HepG2 (cell line): Measurements from ENCODE around the gene CTNND2. TPM values are rescaled to one million over a fixed set of nuclear protein-coding genes. Genes with fewer than 3 reads are reported as not detected.

ENCODE experiments used
- ATAC-seq: fragments of 200-7000 bp; cut with Tn5 transposase; 3 replicates; pipeline ENCODE4 v1.9.1; 2020; ENCODE audit warnings: mild to moderate bottlenecking, moderate library complexity
- BruUV-seq: library from RNA; stranded (reverse); fragments of 400-500 nt; replicated peaks from 2 replicates; lab custom pipeline; 2021; lab: Mats Ljungman, UMichigan
- CTCF ChIA-PET: fragments of 300-600 bp; formaldehyde crosslinking; extraction: SDS; loops from one replicate; lab custom pipeline; 2021; ENCODE audit warnings: low total read pairs, inconsistent platforms, low intra/inter-chr PET ratio; lab: Yijun Ruan, JAX
- POLR2A ChIA-PET: fragments of 350-600 bp; sonication (Branson Sonifier 250); formaldehyde crosslinking; loops from one replicate; lab custom pipeline; 2020; ENCODE audit warnings: antibody characterized with exemption, inconsistent platforms; lab: Yijun Ruan, JAX
- DNase-seq: peaks from one replicate; pipeline ENCODE4 v3.0.0-alpha.2; 2015; ENCODE audit warnings: low spot score
- FAIRE-seq: peaks from 3 replicates; lab custom pipeline; 2011; peaks lifted over from hg19 to GRCh38; lab: Jason Lieb, UNC
- H2AFZ ChIP-seq: one replicate; pipeline ENCODE4 v1.6.1; 2011; ENCODE audit warnings: low read length, inconsistent platforms
- H3K27ac ChIP-seq: fragments of 300-600 bp; 3 replicates; pipeline ENCODE4 v1.8.0; 2011; ENCODE audit warnings: mixed run types, mild to moderate bottlenecking, mixed read lengths, low read length, inconsistent platforms; ENCODE audit not compliant: insufficient read depth; ENCODE audit errors: extremely low read length
- H3K27me3 ChIP-seq, 2 experiments: fragments of 200-600 bp in 1 of 2; 2 replicates in 1 of 2; 3 replicates in 1 of 2; pipeline versions ENCODE4 v1.6.0 to v1.8.0; 2011; ENCODE audit warnings: low read length in 2 of 2, mild to moderate bottlenecking in 2 of 2, moderate library complexity in 2 of 2, inconsistent platforms in 1 of 2; ENCODE audit not compliant: insufficient read depth in 2 of 2, control insufficient read depth in 1 of 2
- H3K36me3 ChIP-seq, 2 experiments: fragments of 200-600 bp in 1 of 2; replicated peaks in 1 of 2; 2 replicates in 1 of 2; 3 replicates in 1 of 2; pipeline versions ENCODE4 v1.5.1 to v1.8.0; 2011; ENCODE audit warnings: low read length in 2 of 2, inconsistent platforms in 1 of 2; ENCODE audit not compliant: insufficient read depth in 2 of 2, control insufficient read depth in 1 of 2
- H3K4me1 ChIP-seq: 2 replicates; pipeline ENCODE4 v1.5.1; 2012; ENCODE audit warnings: low read length, inconsistent platforms; ENCODE audit not compliant: insufficient read depth
- H3K4me2 ChIP-seq: 2 replicates; pipeline ENCODE4 v1.6.0; 2011; ENCODE audit warnings: low read depth, low read length, inconsistent platforms
- H3K4me3 ChIP-seq, 3 experiments: fragments of 200-600 bp in 1 of 3; sonication (generic), shearing (Covaris generic) in 1 of 3; replicated peaks in 1 of 3; 2 replicates each; pipeline ENCODE4 v1.5.1; 2011 to 2016; ENCODE audit warnings: low read length in 3 of 3, inconsistent platforms in 2 of 3, low read depth in 2 of 3, mild to moderate bottlenecking in 2 of 3, control low read depth in 1 of 3, mixed read lengths in 1 of 3; ENCODE audit not compliant: insufficient read depth in 1 of 3
- H3K79me2 ChIP-seq: one replicate; pipeline ENCODE4 v1.6.1; 2011; ENCODE audit warnings: low read length, inconsistent platforms; ENCODE audit not compliant: insufficient read depth
- H3K9ac ChIP-seq: 2 replicates; pipeline ENCODE4 v1.6.0; 2011; ENCODE audit warnings: mild to moderate bottlenecking, low read depth, low read length, inconsistent platforms; ENCODE audit not compliant: insufficient read depth
- H3K9me3 ChIP-seq: 2 replicates; pipeline ENCODE4 v1.5.1; 2012; ENCODE audit warnings: mild to moderate bottlenecking, low read length
- H4K20me1 ChIP-seq: 2 replicates; pipeline ENCODE4 v1.6.0; 2011; ENCODE audit warnings: inconsistent platforms, mild to moderate bottlenecking, low read length, moderate library complexity; ENCODE audit not compliant: insufficient read depth
- ADNP ChIP-seq: sonication (generic); formaldehyde crosslinking; IDR thresholded peaks from 2 replicates; pipeline ENCODE4 v1.4.0; 2020; ENCODE audit warnings: missing genetic modification reagents
- ATF1 ChIP-seq: IDR thresholded peaks from 2 replicates; pipeline ENCODE4 v1.6.1; 2016; ENCODE audit warnings: mild to moderate bottlenecking, control low read depth
- GATA4 ChIP-seq: sonication (generic); IDR thresholded peaks from 2 replicates; pipeline ENCODE4 v1.6.1; 2016; ENCODE audit warnings: antibody characterized with exemption, low read depth, borderline replicate concordance
- HNRNPH1 ChIP-seq: fragments of 200-400 bp; formaldehyde crosslinking; optimal IDR thresholded peaks from 2 replicates; pipeline ENCODE3; 2017; ENCODE audit warnings: mild to moderate bottlenecking, low read depth, low read length
- MYNN ChIP-seq: sonication (generic); formaldehyde crosslinking; IDR thresholded peaks from 2 replicates; pipeline ENCODE4 v1.4.0; 2020; ENCODE audit warnings: mild to moderate bottlenecking, low read depth, missing genetic modification reagents
- MZF1 ChIP-seq: sonication (generic); formaldehyde crosslinking; IDR thresholded peaks from 2 replicates; pipeline ENCODE4 v1.8.1; 2023; ENCODE audit warnings: mild to moderate bottlenecking, missing genetic modification reagents, borderline replicate concordance
- SMAD9 ChIP-seq: sonication (generic); formaldehyde crosslinking; IDR thresholded peaks from 2 replicates; pipeline ENCODE4 v1.5.1; 2020; ENCODE audit warnings: mild to moderate bottlenecking, missing genetic modification reagents
- TARDBP ChIP-seq: sonication (generic); formaldehyde crosslinking; IDR thresholded peaks from 2 replicates; pipeline ENCODE4 v1.8.0; 2022; ENCODE audit warnings: mild to moderate bottlenecking, missing genetic modification reagents
- ZBTB1 ChIP-seq: sonication (generic); formaldehyde crosslinking; IDR thresholded peaks from 2 replicates; pipeline ENCODE4 v1.4.0; 2020; ENCODE audit warnings: missing genetic modification reagents, borderline replicate concordance
- ZBTB7B ChIP-seq: sonication (generic); formaldehyde crosslinking; IDR thresholded peaks from 2 replicates; pipeline ENCODE4 v1.4.0; 2020; ENCODE audit warnings: missing genetic modification reagents
- ZMAT3 ChIP-seq: sonication (generic); formaldehyde crosslinking; conservative IDR thresholded peaks from 2 replicates; pipeline ENCODE4 v1.7.0; 2021; ENCODE audit warnings: missing genetic modification reagents
- ZNF572 ChIP-seq: sonication (generic); formaldehyde crosslinking; IDR thresholded peaks from 2 replicates; pipeline ENCODE4 v1.5.1; 2020; ENCODE audit warnings: mild to moderate bottlenecking, missing genetic modification reagents
- ZNF737 ChIP-seq: sonication (generic); formaldehyde crosslinking; IDR thresholded peaks from 2 replicates; pipeline ENCODE4 v1.5.0; 2020; ENCODE audit warnings: missing genetic modification reagents, mild to moderate bottlenecking, borderline replicate concordance
- ZNF775 ChIP-seq: sonication (generic); formaldehyde crosslinking; IDR thresholded peaks from 2 replicates; pipeline ENCODE4 v1.4.0; 2020; ENCODE audit warnings: missing genetic modification reagents, mild to moderate bottlenecking, moderate library complexity, borderline replicate concordance
- WGBS: methylation state at CpG from one replicate; pipeline ENCODE4 v1.1.6; 2017; ENCODE audit warnings: low lambda C conversion rate; 5-methylcytosine and 5-hydroxymethylcytosine counted together
- in situ Hi-C: cut with HindIII; loops from 2 replicates; pipeline ENCODE4 v1.10.0; 2017; ENCODE audit warnings: low pct_unique_long_range_greater_than_20kb; ENCODE audit not compliant: extremely low pct_ligation_motif_present
- intact Hi-C: fragments of 100-400 bp; cut with micrococcal nuclease; formaldehyde crosslinking; loops from one replicate; pipeline ENCODE4 v1.10.0; 2022; ENCODE audit not compliant: unreplicated experiment
- polyA plus RNA-seq, 8 experiments: library from polyadenylated mRNA; depleted of rRNA in 3 of 8; stranded (reverse) in 7 of 8; unstranded in 1 of 8; fragments of >200 nt; fragmentation: Illumina TruSeq in 4 of 8; extraction: Trizol in 4 of 8; gene quantifications; 2 replicates each; pipeline versions ENCODE4 v1.2.1 to v1.2.3, GENCODE V29; 2011 to 2016; ENCODE audit warnings: low read depth in 4 of 8, missing spikeins in 1 of 8, mixed read lengths in 1 of 8; ENCODE audit not compliant: insufficient read depth in 1 of 8
- total RNA-seq, 5 experiments: library from RNA; depleted of rRNA; stranded (reverse); fragments of >200 nt; fragmentation: Illumina TruSeq; extraction: Trizol; gene quantifications; 2 replicates each; pipeline ENCODE4 v1.2.3, GENCODE V29; 2016; ENCODE audit warnings: low read depth in 1 of 5
- TF ChIP-seq, protein P1 (sequence below): sonication (generic); formaldehyde crosslinking; IDR thresholded peaks from 2 replicates; pipeline ENCODE4; 2020; ENCODE audit warnings: missing genetic modification reagents, mild to moderate bottlenecking, borderline replicate concordance
- TF ChIP-seq, protein P2 (sequence below): sonication (generic); formaldehyde crosslinking; IDR thresholded peaks from 2 replicates; pipeline ENCODE4 v1.4.0; 2020; ENCODE audit warnings: mild to moderate bottlenecking, missing genetic modification reagents

Gene CTNND2
- total and polyA plus RNA-seq, 2 of the 13 experiments (the other 11 are each of a cell fraction or from before 2014, with no cell fraction given) = not detected

DNA sequence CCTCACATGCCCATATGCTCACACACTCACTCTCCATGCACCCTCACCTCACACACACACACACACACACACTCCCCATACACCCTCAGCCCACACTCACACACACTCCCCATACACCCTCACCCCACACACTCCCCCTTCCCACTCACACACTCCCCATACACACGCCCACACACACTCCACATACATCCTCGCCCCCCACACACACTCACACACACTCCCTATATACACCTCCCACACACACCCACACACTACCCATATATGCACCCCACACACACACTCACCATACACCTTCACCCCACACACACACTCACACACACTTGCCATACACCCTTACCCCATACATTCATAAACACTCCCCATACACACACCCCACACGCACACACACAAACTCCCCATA is 592.5 kb downstream of the CTNND2 start:
- CTCF ChIA-PET = no interaction called here
- no TSS peak for BruUV-seq
- H3K4me1 ChIP-seq = no peaks in the 10 kb centered on the region
- H3K27me3 ChIP-seq = no peaks in the 10 kb centered on the region
- no peak overlapping the region for H3K9ac ChIP-seq
- in situ Hi-C loops (no loop called here), intact Hi-C loops (no loop called here)
- no peak overlapping the region for H3K4me3 ChIP-seq
- no peaks in the 10 kb centered on the region for H3K79me2 ChIP-seq
- no peaks in the 10 kb centered on the region for H3K36me3 ChIP-seq
- H3K9me3 ChIP-seq = no peaks in the 10 kb centered on the region
- ATAC-seq (no peak), FAIRE-seq (no peak), DNase-seq (no peak)
- no peak overlapping the region for H3K27ac ChIP-seq
- POLR2A ChIA-PET = no interaction called here
- 41% methylated on average over 3 of the region's 3 CpGs for WGBS
- no peaks in the 10 kb centered on the region for H4K20me1 ChIP-seq
- no peak overlapping the region for H2AFZ ChIP-seq
- no peak overlapping the region for H3K4me2 ChIP-seq
- TF ChIP-seq ZMAT3 (no peak), ZNF737 (CRISPR knock-in tag) (no peak), GATA4 (no peak), MYNN (CRISPR knock-in tag) (no peak), HNRNPH1 (no peak), ZBTB7B (no peak), SMAD9 (CRISPR knock-in tag) (no peak), ZNF572 (CRISPR knock-in tag) (no peak), ATF1 (CRISPR knock-in tag) (no peak), ZBTB1 (CRISPR knock-in tag) (no peak), ADNP (CRISPR knock-in tag) (no peak), ZNF775 (CRISPR knock-in tag) (no peak), TARDBP (no peak), MZF1 (no peak)
- TF ChIP-seq, protein P1, sequence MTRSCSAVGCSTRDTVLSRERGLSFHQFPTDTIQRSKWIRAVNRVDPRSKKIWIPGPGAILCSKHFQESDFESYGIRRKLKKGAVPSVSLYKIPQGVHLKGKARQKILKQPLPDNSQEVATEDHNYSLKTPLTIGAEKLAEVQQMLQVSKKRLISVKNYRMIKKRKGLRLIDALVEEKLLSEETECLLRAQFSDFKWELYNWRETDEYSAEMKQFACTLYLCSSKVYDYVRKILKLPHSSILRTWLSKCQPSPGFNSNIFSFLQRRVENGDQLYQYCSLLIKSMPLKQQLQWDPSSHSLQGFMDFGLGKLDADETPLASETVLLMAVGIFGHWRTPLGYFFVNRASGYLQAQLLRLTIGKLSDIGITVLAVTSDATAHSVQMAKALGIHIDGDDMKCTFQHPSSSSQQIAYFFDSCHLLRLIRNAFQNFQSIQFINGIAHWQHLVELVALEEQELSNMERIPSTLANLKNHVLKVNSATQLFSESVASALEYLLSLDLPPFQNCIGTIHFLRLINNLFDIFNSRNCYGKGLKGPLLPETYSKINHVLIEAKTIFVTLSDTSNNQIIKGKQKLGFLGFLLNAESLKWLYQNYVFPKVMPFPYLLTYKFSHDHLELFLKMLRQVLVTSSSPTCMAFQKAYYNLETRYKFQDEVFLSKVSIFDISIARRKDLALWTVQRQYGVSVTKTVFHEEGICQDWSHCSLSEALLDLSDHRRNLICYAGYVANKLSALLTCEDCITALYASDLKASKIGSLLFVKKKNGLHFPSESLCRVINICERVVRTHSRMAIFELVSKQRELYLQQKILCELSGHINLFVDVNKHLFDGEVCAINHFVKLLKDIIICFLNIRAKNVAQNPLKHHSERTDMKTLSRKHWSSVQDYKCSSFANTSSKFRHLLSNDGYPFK (CRISPR knock-in tag) = no peak
- TF ChIP-seq, protein P2, sequence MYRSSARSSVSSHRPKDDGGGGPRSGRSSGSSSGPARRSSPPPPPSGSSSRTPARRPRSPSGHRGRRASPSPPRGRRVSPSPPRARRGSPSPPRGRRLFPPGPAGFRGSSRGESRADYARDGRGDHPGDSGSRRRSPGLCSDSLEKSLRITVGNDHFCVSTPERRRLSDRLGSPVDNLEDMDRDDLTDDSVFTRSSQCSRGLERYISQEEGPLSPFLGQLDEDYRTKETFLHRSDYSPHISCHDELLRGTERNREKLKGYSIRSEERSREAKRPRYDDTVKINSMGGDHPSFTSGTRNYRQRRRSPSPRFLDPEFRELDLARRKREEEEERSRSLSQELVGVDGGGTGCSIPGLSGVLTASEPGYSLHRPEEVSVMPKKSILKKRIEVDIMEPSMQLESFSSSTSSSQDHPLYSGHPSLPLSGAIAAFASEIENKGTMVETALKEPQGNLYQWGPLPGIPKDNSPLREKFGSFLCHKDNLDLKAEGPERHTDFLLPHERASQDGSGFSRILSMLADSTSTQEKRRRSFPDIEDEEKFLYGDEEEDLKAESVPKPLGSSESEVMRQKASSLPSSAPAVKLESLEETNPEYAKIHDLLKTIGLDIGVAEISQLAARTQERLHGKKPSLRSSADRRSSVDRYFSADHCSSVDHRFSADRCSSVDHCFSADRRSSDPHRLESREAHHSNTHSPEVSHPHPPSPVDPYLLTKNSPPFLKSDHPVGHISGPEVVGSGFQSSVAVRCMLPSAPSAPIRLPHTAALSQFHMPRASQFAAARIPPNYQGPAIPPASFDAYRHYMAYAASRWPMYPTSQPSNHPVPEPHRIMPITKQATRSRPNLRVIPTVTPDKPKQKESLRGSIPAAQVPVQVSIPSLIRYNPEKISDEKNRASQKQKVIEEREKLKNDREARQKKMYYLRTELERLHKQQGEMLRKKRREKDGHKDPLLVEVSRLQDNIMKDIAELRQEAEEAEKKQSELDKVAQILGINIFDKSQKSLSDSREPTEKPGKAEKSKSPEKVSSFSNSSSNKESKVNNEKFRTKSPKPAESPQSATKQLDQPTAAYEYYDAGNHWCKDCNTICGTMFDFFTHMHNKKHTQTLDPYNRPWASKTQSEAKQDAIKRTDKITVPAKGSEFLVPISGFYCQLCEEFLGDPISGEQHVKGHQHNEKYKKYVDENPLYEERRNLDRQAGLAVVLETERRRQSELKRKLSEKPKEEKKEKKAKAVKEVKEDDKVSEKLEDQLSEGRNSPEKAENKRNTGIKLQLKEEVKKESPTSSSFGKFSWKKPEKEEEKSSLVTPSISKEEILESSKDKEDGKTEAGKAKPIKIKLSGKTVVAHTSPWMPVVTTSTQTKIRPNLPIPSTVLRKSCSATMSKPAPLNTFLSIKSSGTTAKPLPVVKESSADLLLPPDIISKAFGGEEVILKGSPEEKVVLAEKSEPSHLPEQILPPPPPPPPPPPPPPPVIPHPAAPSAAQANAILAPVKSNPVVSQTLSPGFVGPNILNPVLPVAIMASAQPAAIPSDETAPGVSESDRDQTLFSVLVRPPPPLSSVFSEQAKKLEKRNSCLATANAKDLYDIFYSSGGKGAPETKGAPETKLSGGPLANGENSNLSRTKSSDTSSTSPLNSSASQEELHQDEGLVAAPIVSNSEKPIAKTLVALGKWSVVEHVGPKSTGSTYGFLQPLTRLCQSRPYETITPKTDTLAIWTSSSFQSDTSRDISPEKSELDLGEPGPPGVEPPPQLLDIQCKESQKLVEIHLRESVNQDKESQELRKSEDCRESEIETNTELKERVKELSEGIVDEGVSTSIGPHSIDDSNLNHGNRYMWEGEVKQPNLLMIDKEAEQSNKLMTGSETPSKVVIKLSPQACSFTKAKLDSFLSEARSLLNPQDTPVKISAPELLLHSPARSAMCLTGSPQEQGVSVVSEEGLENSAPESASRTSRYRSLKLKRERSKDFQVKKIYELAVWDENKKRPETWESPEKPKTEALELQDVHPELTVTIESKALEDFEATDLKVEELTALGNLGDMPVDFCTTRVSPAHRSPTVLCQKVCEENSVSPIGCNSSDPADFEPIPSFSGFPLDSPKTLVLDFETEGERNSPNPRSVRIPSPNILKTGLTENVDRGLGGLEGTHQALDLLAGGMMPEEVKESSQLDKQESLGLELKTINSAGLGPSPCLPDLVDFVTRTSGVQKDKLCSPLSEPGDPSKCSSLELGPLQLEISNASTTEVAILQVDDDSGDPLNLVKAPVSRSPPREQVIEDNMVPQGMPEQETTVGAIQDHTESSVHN (CRISPR knock-in tag) = no peak
